SK-N-DZ (cell line): ENCODE measurements around the gene HOXD4.
A peak's percentile ranks its signal among the peaks of the same experiment; 100 is the strongest.

ENCODE experiments used
- DNase-seq: peaks from one replicate; pipeline ENCODE4 v3.0.0-alpha.2; 2015; ENCODE audit warnings: low spot score
- small RNA-seq, 2 experiments: library from RNA; depleted of rRNA; stranded (forward); fragments of <200 nt; gene quantifications; one replicate each; pipeline ENCODE3, GENCODE V24; 2014

HOXD4 gene

DNA sequence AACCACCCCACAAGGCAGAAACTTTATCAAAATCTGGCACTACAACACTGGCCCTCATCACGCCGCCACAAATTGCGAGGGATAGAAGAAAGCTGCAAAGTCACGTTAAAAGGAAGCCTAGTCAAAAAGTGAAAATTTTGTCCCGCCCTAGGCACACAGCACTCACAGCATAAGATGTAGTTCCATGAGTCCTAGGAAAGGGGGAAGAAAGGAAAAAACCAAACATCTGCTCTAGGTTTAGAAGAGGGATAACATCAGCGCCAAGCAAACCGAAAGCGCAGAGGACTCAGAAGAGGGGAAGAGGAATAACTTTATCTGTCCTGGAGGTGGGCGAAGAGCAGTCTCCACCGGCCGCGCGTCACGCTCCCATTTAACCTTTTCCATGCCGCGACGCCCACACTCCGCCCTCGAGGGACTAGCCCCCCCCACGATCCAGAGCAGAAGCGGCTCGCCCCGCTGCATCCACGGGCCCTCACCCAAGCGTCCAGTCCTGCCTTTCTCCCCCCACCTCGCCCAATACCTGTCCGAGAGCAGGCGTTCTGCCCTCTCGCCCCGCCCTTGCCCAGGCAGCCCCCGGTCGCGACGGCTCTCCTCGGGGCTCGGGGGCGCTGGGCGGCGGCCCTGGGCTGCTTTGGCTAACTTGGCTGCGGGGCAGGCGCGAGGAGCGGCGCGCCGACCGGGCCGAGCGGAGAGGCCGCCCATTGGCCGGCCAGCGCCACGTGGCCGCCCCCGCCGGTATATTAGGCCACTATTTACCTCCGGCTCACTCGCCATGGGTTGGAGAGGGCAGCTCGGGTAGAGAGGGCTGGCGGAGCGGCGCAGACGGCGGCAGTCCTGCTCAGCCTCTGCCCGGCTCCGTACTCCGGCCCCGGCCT is 36.8 kb downstream of the HOXD4 start, which contains the start of gene HOXD1:
Gene HOXD1 (plus strand): TSS at position 770 of the 875 bp plus-strand sequence. CDS start 134 bp downstream, outside the sequence.
- peak; percentile 64 for DNase-seq

DNA sequence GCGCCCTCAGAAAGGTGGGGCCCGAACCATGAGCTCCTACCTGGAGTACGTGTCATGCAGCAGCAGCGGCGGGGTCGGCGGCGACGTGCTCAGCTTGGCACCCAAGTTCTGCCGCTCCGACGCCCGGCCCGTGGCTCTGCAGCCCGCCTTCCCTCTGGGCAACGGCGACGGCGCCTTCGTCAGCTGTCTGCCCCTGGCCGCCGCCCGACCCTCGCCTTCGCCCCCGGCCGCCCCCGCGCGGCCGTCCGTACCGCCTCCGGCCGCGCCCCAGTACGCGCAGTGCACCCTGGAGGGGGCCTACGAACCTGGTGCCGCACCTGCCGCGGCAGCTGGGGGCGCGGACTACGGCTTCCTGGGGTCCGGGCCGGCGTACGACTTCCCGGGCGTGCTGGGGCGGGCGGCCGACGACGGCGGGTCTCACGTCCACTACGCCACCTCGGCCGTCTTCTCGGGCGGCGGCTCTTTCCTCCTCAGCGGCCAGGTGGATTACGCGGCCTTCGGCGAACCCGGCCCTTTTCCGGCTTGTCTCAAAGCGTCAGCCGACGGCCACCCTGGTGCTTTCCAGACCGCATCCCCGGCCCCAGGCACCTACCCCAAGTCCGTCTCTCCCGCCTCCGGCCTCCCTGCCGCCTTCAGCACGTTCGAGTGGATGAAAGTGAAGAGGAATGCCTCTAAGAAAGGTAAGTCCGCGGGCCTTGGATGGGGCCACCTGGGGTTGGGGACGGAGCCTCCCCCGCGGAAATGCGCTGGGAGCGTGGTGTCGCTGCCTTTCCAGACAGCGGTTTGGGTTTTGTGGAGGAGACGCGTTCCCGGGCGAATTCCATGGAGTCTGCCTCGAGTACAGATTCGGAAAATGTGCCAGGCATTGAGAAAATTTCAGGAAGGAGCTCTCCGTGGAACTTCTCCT is 37.7 kb downstream of the HOXD4 start:
- no peak for DNase-seq

DNA sequence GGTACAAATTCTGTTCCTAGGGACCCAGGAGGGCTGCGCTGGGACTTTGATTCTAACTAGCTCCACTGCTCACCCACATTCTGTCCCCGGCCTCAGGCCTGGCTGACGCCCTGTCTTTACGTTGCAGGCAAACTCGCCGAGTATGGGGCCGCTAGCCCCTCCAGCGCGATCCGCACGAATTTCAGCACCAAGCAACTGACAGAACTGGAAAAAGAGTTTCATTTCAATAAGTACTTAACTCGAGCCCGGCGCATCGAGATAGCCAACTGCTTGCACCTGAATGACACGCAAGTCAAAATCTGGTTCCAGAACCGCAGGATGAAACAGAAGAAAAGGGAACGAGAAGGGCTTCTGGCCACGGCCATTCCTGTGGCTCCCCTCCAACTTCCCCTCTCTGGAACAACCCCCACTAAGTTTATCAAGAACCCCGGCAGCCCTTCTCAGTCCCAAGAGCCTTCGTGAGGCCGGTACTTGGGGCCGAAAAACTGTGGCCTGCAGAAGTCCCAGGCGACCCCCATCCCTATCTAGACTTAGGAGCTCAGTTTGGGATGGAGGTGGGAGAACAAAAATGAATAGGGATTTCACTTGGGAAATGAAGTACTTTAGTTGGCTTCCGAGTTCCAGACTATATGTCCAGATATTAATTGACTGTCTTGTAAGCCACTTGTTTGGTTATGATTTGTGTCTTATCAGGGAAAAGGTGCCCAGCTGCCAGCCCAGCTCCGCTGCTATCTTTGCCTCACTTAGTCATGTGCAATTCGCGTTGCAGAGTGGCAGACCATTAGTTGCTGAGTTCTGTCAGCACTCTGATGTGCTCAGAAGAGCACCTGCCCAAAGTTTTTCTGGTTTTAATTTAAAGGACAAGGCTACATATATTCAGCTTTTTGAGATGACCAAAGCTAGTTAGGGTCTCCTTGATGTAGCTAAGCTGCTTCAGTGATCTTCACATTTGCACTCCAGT is 38.6 kb downstream of the HOXD4 start:
- no peak for DNase-seq

DNA sequence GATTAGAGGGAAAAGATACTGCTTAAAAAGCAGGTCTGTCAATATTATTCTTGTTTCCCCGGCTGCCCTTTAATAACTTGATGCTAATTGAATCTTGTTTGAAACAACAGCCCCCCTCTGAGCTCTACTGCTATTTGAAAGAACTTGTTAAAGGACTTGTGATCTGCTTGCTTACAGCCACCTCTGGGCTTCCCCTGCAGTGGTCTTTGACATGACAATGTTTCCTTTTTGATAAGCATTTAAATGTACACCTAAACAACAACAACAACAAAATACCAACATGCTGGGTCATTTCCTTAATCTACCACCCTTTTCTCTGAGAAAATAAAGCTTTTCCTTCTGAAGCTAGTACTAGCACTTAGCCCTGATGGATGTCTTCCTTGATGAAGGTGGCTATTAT is 41.0 kb downstream of the HOXD4 start:
- DNase-seq, result no peak

DNA sequence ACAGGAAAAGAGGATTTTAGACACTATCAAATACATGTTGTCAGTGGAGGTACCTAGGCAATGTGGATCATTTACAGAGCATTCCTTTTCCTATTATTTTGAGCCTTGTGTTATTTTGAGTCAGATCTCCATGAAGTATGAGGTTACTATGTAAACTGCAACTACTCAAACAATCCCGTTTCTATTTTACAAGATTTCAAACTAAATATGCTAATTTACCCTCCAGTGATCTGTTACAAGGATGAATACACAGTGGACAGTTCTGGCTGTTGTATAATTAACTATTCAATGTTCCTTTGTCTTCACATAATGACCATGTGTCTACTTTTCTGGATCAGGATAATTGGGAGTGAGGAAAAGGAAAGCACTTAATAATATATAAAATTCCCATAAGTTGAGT is 41.7 kb downstream of the HOXD4 start:
- DNase-seq, result no peak

DNA sequence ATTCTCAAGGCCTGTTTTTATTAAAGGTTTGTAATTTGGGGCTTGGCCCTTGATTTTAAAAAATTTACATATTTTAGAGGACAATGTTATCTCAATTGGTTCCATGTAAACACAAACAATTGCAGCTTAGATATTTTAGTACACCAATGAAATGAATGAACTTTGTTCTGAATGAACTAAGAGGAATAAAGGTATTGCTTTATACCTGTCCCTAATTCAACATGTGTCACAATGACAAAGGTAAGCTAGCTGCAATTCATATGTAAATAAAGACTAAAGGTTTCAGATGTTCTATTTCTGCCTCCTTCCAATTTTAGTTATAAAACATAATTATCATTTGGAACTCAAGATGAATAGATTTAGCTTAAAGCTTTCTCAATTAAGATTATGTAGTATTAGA is 48.6 kb downstream of the HOXD4 start:
- DNase-seq, result no peak

DNA sequence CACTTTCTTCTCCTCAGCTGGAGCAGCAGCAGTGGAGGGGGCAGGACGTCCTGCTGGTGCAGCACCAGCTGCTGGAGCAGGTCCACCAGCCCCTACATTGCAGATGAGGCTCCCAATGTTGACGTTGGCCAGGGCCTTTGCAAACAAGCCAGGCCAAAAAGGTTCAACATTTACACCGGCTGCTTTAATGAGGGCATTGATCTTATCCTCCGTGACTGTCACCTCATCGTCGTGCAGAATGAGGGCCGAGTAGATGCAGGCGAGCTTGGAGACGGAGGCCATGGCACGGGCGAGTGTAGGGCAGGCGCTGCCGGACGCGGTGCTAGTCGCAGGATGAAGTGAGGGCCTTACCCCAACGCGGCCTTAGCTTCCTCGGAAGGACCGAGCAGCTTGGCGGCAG is 49.6 kb downstream of the HOXD4 start:
- DNase-seq, result peak; percentile 67

DNA sequence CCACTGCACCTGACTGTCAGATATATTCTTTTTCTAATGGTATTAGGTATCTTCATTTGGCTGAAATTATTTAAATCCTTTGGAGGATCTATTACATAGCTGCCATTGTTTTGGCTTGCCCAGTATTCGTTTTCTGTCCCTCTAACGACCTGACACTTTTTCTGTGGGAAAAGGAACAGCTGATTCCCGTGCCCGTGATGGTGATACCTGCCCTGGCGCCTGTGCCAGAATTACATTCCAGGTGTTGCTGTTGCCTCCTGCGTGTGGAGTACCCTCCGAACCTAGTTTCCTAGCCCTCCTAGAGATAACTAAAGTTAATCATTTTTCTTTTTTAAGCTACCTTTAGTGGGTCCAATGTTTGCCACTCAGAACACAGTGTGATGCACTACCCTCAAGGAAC is 51.1 kb downstream of the HOXD4 start:
- no peak for DNase-seq

Small RNA genes lying within 50 kb of the gene (small RNA-seq; reads per million reads assigned to genes)
- 979 to 13,056 reads per million in 2 experiments for gene MIR10B
